HG03442 (cell line): Measurements from ENCODE around the gene TBC1D22A.

Experiments used
- ATAC-seq: cut with Tn5 transposase; IDR thresholded peaks from one replicate; pipeline ENCODE4 v1.9.1; 2021; ENCODE audit warnings: mild to moderate bottlenecking, moderate library complexity; ENCODE audit not compliant: unreplicated experiment

TBC1D22A gene

GRCh38 chr22:46917771-46918101 is 155.3 kb downstream of the TBC1D22A start:
- no peak for ATAC-seq

DNA sequence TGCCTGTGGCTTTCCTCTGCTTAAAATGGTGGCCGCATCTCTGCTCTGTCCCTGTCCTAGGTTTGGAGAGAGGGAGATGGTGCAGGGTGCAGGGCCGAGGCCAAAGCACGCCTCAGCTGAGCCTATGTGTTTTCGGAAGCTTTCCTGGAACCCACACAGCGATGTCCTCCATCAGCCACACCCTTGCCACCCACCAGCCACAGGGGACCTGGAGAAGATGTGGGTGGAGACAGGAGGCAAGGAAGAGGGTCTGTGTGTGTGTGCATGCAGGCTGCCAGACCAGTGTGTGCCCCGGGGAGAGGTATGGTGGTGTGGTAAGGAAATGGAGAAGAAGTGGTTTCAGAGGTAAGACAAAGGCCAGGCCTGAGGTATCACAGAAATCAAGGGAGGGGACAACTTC is 155.7 kb downstream of the TBC1D22A start:
- ATAC-seq: no peak

- no peak for ATAC-seq
Measured at GRCh38 chr22:46922037-46922436, 159.6 kb downstream of the TBC1D22A start.

DNA sequence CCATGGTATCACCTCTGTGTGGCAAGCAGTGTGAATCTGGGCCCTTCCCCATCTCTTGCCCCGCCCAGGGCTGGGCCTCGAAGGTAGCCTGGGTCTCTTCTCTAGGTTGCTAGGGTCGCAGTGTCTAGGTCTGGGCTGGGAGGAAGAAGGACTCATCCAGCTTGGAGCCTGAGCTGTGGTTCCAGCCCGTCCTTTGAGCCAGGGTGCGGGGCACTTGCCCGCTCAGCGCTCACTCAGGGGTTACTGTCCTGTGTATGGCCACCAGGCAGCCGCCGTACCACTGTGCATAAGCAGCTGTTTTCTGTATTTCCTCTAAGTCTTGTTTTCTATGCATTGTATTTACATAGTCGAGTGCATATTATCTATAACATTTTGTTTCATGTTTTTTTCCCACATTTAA is 160.9 kb downstream of the TBC1D22A start:
- ATAC-seq: no peak

DNA sequence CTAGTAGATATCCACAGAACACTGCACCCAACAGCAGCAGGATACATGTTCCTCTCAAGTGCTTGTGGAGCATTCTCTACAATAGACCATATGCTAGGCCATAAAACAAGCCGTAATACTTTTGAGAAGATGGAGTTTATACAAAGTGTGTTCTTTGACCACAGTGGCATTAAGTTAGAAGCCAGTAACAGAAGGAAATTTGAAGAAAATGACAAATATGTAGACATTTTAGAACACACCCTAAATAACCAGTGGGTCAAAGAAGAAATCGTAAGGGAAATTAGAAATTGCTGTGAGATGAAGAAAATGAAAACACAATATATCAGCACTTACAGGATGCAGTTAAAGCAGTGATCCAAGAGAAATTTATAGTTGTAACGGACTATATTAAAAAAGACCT is 163.4 kb downstream of the TBC1D22A start:
- ATAC-seq: no peak

- no peak for ATAC-seq
Measured at GRCh38 chr22:46929046-46929709, 166.7 kb downstream of the TBC1D22A start.

DNA sequence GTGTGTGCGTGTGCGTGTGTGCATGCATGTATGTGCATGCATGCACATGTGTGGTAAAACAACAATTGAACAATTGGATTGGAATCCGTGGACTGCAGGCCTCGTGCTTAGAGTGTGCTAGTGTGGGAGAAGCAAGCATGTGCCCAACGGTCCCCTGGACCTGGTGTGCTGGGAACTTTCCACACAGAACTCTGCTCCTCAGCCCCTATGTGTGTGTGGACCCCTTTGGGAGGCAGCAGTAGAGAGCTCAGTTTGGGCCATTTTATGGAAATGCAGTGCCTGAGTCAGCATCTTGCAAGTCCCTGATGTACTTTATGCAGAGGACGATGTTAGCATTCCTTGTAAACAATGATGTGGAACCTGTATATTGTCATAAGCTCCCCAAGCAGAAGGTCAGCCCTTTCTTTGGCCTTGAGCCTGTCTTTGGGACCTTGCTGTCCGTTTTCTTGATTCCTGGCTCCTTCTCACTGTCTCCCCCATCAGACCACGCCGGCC is 167.3 kb downstream of the TBC1D22A start:
- no peak for ATAC-seq

- no peak for ATAC-seq
Measured at GRCh38 chr22:46931414-46931813, 169.0 kb downstream of the TBC1D22A start.

- no peak for ATAC-seq
Measured at GRCh38 chr22:46931881-46932280, 169.4 kb downstream of the TBC1D22A start.

DNA sequence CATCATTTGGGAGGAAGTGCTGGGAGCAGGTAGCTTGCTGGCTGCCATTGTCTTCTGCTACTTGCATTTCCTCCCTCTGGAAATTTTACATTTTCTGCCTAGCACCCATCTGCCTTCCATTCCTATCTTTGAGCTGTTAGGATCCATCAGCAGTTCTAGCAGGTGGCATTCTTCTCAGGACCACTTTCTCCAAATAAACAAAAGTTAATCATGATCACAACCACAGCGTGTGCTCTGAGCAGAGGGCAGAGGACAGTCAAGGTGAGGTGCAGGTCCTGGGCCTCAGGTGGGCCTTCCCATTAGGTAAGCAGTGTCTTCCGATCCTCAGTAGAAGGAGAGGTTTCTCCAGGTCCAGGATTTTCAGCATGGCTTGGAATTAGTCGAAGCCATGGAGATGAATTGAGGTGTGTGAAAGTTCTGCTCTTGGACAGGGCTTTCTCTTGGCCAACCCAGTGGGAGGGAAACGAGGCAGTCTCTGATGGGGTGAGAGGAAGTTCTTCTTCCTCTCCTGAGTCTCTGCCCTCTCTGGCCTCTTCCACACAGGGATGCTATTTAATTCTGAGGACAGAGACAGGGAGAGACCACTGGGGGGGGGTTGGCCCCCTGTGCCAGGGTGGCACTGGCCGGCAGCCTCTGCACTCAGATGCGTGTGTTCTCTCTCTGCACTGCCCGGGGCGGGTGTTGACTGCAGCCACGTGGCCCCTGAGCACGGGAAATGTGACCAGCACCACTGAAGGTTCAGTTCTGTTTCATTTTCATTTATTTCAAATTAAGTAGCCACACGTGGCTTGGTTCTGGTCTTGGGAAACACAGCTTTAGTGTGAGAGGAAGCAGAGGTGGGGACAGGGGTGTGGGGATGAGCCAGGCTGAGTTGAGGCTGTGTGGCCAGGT is 170.8 kb downstream of the TBC1D22A start:
- no peak for ATAC-seq

- ATAC-seq: no peak
Measured at GRCh38 chr22:46934172-46934745, 171.8 kb downstream of the TBC1D22A start.

DNA sequence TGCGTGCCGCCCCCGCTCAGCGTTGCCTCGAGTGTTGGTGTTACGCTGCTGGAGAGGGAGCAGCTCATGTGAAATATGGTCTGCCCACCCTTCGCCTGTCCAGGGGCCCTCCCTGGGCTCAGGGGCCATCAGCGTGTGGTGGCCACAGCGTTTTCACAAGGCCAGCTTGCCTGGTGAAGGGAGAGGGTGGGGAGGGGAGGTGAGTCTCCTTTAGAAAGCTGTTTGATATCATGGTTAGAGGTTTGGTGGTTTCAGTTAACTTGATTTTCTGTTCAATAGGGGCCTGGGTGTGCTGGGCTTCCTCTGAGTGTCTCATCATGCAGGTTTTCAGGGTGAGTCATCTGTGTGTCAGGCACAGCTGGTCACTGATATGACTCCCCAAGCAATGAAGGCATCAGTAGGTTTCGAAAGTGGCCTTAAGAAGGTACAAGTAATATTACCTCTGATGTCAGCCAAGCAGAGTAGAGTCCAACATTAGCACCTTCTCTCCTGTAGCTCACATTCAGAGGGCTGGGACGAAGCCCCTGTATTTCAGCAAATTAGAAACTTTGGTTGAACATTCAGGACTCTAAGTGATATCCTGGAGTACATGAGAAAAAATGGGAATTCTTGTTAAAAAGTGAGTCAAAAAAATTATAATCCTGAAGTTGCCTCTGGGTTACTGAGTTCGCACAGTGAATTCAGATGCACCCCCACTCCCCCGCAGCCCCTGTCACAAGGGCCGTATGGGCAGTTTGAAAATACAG is 172.5 kb downstream of the TBC1D22A start:
- ATAC-seq: peak; percentile 70

- no peak for ATAC-seq
Measured at GRCh38 chr22:46935506-46936377, 173.3 kb downstream of the TBC1D22A start.

GRCh38 chr22:46936378-46936903 is 174.0 kb downstream of the TBC1D22A start:
- ATAC-seq: no peak

DNA sequence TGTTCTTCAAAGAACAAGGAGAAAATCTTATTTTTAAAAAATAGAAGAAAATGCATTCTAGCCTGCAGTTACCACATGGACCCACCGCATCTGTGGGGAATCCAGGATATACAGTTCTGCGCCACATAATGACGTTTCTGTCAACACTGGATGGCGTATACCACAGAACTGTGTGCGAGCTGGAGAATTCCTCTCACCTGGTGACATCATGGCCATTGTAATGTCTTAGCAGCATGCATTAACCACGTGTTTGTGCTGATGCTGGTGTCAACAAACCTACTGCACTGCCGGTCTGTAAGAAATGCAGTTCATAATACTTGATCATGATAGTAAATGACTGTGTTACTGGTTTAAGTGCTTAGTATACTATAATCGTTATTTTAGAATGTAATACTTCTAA is 174.7 kb downstream of the TBC1D22A start:
- no peak for ATAC-seq

- ATAC-seq: no peak
Measured at GRCh38 chr22:46937939-46938338, 175.5 kb downstream of the TBC1D22A start.

DNA sequence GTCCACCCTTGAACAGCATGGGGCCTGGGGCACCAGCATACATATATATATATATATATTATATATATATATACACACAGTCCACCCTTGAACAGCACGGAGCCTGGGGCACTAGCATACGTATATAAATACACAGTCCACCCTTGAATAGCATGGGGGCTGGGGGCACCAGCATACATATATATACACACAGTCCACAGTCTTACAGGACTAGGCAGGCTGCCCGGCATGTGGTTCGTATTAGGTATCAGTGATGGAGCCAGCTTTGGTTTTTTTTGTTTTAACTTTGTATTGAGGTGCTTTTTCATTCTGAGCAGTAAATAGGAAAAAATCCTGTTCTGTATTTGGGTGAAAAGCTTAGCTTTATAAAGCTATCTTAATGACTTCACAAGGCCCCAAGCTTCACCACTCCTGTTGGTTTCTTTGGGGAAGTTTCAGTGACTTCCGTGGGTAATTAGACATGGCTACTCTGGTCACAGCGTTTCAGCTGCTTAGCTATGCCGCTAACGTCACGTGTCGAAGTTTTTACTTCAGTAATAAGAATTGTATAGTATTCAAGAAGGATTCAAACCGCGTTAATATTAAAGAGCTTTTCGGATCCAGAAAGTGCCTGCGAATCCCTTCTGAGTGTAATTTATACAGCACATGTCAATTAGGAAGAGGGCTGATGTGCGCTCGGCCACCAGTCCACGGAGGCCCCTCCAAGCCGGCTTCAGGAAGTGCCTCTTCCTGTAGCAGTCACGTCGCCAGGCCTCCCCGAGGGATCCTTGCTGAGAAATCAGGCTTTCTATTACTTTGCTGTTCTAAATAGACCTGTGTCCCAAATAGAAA is 179.7 kb downstream of the TBC1D22A start:
- ATAC-seq: no peak

DNA sequence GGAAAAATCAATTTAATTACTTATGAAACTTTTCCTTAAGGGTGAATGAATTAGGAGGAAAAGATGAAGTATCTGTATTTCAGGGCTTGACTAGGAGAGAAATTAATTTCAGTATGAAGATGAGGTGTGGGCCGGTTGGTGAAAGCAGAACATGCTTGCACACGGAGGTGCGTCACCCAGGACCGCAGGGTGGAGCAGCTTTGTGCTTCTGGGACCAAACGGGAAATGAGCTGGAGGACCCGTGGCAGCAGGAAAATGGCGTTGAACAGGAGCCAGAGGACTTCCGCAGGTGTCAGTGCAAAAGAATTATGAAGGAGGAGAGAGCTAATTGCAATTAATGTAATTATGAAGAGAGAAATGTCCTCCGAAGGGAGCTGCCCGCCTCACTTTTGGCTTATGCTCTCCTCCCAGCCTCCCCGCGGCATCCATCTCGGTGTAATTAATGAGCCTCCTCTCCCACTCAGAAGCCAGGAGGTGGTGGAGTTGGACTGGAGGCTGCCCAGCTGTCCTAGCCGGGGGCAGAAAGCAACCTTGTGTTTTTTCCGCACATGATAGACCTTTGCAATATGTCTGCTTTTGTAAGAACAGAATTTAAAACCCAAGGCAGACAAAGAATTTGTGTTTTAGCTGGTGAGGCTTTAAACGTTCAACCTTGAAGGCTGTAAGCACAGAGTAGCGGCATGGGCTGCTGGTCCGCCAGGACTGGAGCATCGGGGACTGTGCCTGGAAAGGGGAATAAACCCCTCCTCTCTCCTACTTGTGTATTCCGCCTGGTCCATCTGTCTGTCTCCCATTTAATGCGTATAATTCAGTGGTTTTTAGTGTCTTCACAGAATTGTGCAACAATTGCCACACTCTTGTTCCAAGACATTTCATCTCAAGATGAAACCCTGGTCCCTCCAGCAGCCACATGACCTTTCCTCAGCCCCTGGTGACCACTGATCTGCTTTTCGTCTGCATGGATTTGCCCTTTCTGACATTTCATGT is 180.6 kb downstream of the TBC1D22A start:
- ATAC-seq: no peak
